ENCODE measurements around the gene ERC2.

- TF ChIP-seq, protein P1, sequence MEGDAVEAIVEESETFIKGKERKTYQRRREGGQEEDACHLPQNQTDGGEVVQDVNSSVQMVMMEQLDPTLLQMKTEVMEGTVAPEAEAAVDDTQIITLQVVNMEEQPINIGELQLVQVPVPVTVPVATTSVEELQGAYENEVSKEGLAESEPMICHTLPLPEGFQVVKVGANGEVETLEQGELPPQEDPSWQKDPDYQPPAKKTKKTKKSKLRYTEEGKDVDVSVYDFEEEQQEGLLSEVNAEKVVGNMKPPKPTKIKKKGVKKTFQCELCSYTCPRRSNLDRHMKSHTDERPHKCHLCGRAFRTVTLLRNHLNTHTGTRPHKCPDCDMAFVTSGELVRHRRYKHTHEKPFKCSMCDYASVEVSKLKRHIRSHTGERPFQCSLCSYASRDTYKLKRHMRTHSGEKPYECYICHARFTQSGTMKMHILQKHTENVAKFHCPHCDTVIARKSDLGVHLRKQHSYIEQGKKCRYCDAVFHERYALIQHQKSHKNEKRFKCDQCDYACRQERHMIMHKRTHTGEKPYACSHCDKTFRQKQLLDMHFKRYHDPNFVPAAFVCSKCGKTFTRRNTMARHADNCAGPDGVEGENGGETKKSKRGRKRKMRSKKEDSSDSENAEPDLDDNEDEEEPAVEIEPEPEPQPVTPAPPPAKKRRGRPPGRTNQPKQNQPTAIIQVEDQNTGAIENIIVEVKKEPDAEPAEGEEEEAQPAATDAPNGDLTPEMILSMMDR (IDR thresholded peaks at IDR 0.05) = no peak
- no peak for TF ChIP-seq POLR2A (IDR thresholded peaks at IDR 0.05)
These were observed 97.1 kb downstream of the ERC2 start for GRCh38 chr3:56370991-56371775.
